HG02885 (cell line): Measurements from ENCODE around the gene MRPL58.
A peak's percentile ranks its signal among the peaks of the same experiment; 100 is the strongest.
"Not testable (repeated sequence)": the region's sequence is repeated elsewhere in the genome, so short reads cannot be mapped to it uniquely, and the experiment has no call there.

Experiments used
- ATAC-seq: cut with Tn5 transposase; IDR thresholded peaks from one replicate; pipeline ENCODE4 v1.9.1; 2021; ENCODE audit warnings: mild to moderate bottlenecking; ENCODE audit not compliant: unreplicated experiment, poor library complexity

MRPL58 gene

GRCh38 chr17:75011401-75012095 lies 922 bp upstream of the MRPL58 start:
- ATAC-seq, result no peak

GRCh38 chr17:75012096-75012345 lies 449 bp upstream of the MRPL58 start:
- no peak for ATAC-seq

- ATAC-seq, result no peak
Observed at GRCh38 chr17:75013092-75013559, 656 bp downstream of the MRPL58 start.

- ATAC-seq, result no peak
Observed at GRCh38 chr17:75019146-75019545, 6.7 kb downstream of the MRPL58 start.

GRCh38 chr17:75019710-75020109 lies 7.2 kb downstream of the MRPL58 start:
- no peak for ATAC-seq

GRCh38 chr17:75020331-75021110 lies 8.1 kb downstream of the MRPL58 start:
- no peak for ATAC-seq

- no peak for ATAC-seq
Observed at GRCh38 chr17:75024686-75025397, 12.4 kb downstream of the MRPL58 start.

- not testable (repeated sequence) for ATAC-seq
Observed at GRCh38 chr17:75025398-75025734, 12.9 kb downstream of the MRPL58 start.

GRCh38 chr17:75026650-75027049 lies 14.2 kb downstream of the MRPL58 start:
- ATAC-seq, result not testable (repeated sequence)

GRCh38 chr17:75030161-75030560 lies 17.7 kb downstream of the MRPL58 start:
- ATAC-seq, result no peak

GRCh38 chr17:75031972-75032719 lies 19.7 kb downstream of the MRPL58 start:
- no peak for ATAC-seq

- ATAC-seq, result no peak
Observed at GRCh38 chr17:75032720-75033280, 20.3 kb downstream of the MRPL58 start.

GRCh38 chr17:75033346-75034235 lies 21.1 kb downstream of the MRPL58 start:
- ATAC-seq, result peak; percentile 56

- peak; percentile 62 for ATAC-seq
Observed at GRCh38 chr17:75034236-75034908, 21.9 kb downstream of the MRPL58 start.

- no peak for ATAC-seq
Observed at GRCh38 chr17:75036643-75037268, 24.3 kb downstream of the MRPL58 start.

- no peak for ATAC-seq
Observed at GRCh38 chr17:75039238-75039637, 26.8 kb downstream of the MRPL58 start.

GRCh38 chr17:75041656-75042280 lies 29.3 kb downstream of the MRPL58 start:
- ATAC-seq, result no peak

- ATAC-seq, result not testable (repeated sequence)
Observed at GRCh38 chr17:75043789-75044188, 31.3 kb downstream of the MRPL58 start.
